ENCODE measurements around the gene NGFR.

The NGFR gene

GRCh38 chr17:49511810-49512209 lies 16.7 kb downstream of the NGFR start:
- in situ Hi-C loops (cut with HindIII; ENCODE audit: low pct_ligation_motif_present, low sequenced_read_pairs) = no loop called here
- DNase-seq = no peak
- TF ChIP-seq CTCF (IDR thresholded peaks at IDR 0.05; ENCODE audit: low read depth, low read length, missing control alignments) = no peak
- Histone ChIP-seq H3K36me3 (replicated peaks) (no peaks in the 10 kb centered on the region), H3K27me3 (replicated peaks) (peaks cover 11% of the 10 kb centered on the region), H3K27ac (no peak overlapping the region), H3K4me3 (ENCODE audit: low read depth, low read length) (no peak overlapping the region)

GRCh38 chr17:49512296-49513043 lies 17.4 kb downstream of the NGFR start:
- no peak for DNase-seq
- Histone ChIP-seq H3K27ac (no peak overlapping the region), H3K27me3 (replicated peaks) (peaks cover 4% of the 10 kb centered on the region), H3K36me3 (replicated peaks) (no peaks in the 10 kb centered on the region), H3K4me3 (ENCODE audit: low read depth, low read length) (no peak overlapping the region)
- in situ Hi-C loops (cut with HindIII; ENCODE audit: low pct_ligation_motif_present, low sequenced_read_pairs) = no loop called here
- TF ChIP-seq CTCF (IDR thresholded peaks at IDR 0.05; ENCODE audit: low read depth, low read length, missing control alignments) = no peak

- no peak for DNase-seq
- no peak for TF ChIP-seq CTCF (IDR thresholded peaks at IDR 0.05; ENCODE audit: low read depth, low read length, missing control alignments)
- in situ Hi-C loops (cut with HindIII; ENCODE audit: low pct_ligation_motif_present, low sequenced_read_pairs) = no loop called here
- H3K27me3 ChIP-seq (replicated peaks) = no peaks in the 10 kb centered on the region
- no peak overlapping the region for H3K4me3 ChIP-seq (ENCODE audit: low read depth, low read length)
- H3K36me3 ChIP-seq (replicated peaks) = no peaks in the 10 kb centered on the region
- no peak overlapping the region for H3K27ac ChIP-seq
These were observed 17.9 kb downstream of the NGFR start for GRCh38 chr17:49513044-49513395.

- Histone ChIP-seq H3K27me3 (replicated peaks) (no peaks in the 10 kb centered on the region), H3K27ac (no peak overlapping the region), H3K36me3 (replicated peaks) (no peaks in the 10 kb centered on the region), H3K4me3 (ENCODE audit: low read depth, low read length) (no peak overlapping the region)
- in situ Hi-C loops (cut with HindIII; ENCODE audit: low pct_ligation_motif_present, low sequenced_read_pairs) = no loop called here
- no peak for DNase-seq
- no peak for TF ChIP-seq CTCF (IDR thresholded peaks at IDR 0.05; ENCODE audit: low read depth, low read length, missing control alignments)
These were observed 18.5 kb downstream of the NGFR start for GRCh38 chr17:49513641-49514040.

- Histone ChIP-seq H3K4me3 (ENCODE audit: low read depth, low read length) (no peak overlapping the region), H3K27me3 (replicated peaks) (no peaks in the 10 kb centered on the region), H3K27ac (no peak overlapping the region), H3K36me3 (replicated peaks) (no peaks in the 10 kb centered on the region)
- in situ Hi-C loops (cut with HindIII; ENCODE audit: low pct_ligation_motif_present, low sequenced_read_pairs) = no loop called here
- DNase-seq = no peak
- peak; percentile 64 for TF ChIP-seq CTCF (IDR thresholded peaks at IDR 0.05; ENCODE audit: low read depth, low read length, missing control alignments)
These were observed 19.1 kb downstream of the NGFR start for GRCh38 chr17:49514071-49514721.

Data from brain microvascular endothelial cell (primary cell).